ENCODE results near the gene MXI1. TPM values are rescaled to one million over a fixed set of nuclear protein-coding genes. Genes with fewer than 3 reads are reported as not detected.

Gene MXI1
- total RNA-seq, 1 donor from 2014 or later, result 31.5 TPM

DNA sequence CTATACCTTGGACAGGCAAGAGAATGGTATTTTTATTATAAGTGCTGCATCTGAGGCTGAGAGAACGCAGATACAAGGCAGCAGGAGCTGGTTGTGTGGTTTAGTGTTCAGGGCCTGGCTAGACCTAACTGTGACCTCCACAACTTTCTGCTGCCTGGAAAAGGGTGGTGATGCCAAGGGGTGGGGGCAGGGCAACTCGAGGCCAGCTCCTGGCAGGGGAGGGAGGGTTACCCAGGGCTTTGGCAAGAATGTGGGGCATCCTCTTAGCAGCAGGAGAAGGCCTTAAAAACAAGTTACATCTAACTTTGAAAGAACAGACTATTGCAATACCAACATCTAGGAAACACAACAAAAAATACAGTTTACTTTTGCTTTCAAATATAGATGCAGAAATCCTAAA is 13.0 kb downstream of the MXI1 start:
- TF ChIP-seq, protein P1, sequence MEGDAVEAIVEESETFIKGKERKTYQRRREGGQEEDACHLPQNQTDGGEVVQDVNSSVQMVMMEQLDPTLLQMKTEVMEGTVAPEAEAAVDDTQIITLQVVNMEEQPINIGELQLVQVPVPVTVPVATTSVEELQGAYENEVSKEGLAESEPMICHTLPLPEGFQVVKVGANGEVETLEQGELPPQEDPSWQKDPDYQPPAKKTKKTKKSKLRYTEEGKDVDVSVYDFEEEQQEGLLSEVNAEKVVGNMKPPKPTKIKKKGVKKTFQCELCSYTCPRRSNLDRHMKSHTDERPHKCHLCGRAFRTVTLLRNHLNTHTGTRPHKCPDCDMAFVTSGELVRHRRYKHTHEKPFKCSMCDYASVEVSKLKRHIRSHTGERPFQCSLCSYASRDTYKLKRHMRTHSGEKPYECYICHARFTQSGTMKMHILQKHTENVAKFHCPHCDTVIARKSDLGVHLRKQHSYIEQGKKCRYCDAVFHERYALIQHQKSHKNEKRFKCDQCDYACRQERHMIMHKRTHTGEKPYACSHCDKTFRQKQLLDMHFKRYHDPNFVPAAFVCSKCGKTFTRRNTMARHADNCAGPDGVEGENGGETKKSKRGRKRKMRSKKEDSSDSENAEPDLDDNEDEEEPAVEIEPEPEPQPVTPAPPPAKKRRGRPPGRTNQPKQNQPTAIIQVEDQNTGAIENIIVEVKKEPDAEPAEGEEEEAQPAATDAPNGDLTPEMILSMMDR (IDR thresholded peaks at IDR 0.05; ENCODE audit: insufficient read depth, low read depth, low read length), result no peak
- no peak for TF ChIP-seq EZH2 (IDR thresholded peaks at IDR 0.05; ENCODE audit: insufficient read depth, low read length)

DNA sequence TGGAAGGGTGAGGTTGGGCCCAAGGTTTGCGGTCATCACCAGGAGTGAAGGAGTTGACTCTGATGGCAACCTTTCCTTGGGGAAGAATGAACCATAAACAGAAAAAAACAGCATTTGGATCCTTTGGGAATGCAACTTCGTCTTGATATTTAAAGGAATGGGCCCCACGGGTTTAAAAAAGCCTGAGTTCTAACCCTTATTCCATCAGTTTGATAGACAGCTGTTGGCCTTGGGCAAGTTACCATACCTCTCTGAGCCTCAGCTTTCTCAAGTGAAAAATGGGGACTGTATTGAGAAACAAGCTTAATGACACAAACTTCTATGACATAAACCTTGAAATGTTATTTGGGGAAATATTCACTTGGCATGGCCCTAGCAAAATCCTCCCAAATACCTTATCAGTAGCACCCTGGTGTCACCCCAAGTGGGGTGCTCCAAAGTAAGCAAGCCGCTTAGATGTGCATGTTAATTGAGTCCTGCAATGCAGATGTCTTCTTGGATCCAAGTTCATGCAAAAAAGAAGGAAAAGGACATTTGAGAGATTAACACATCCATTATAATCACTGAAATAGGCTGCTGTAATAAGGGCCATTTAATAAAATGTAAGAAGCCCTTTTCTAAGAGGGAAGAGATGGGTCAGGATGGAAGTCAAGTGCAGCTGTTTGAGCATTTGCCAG is 13.8 kb downstream of the MXI1 start:
- H3K79me2 ChIP-seq (ENCODE audit: insufficient read depth, low read length), result no peaks in the 10 kb centered on the region
- no peak overlapping the region for H3K27ac Mint-ChIP-seq (ENCODE audit: unreplicated experiment)

More for the DNA sequence above, 13.0 kb downstream of the MXI1 start:
- FAIRE-seq, result no peak
- H3K27me3 Mint-ChIP-seq (ENCODE audit: low read depth, unreplicated experiment), result no peaks in the 10 kb centered on the region
- Histone ChIP-seq H2AFZ (ENCODE audit: low read depth, low read length) (no peak overlapping the region), H3K4me2 (ENCODE audit: low read length) (no peak overlapping the region), H3K9me3 (ENCODE audit: insufficient read depth, low read depth, low read length) (no peaks in the 10 kb centered on the region), H3K79me2 (ENCODE audit: insufficient read depth, low read length) (no peaks in the 10 kb centered on the region), H4K20me1 (ENCODE audit: insufficient read depth, low read length) (no peaks in the 10 kb centered on the region), H3K36me3 (ENCODE audit: insufficient read depth, low read length) (no peaks in the 10 kb centered on the region), H3K27me3 (ENCODE audit: insufficient read depth, low read length) (peaks cover 5% of the 10 kb centered on the region), H3K27ac (ENCODE audit: low read depth, low read length) (no peak overlapping the region), H3K4me1 (ENCODE audit: insufficient read depth, low read length) (peaks cover 13% of the 10 kb centered on the region), H3K9ac (ENCODE audit: low read length) (no peak overlapping the region), H3K4me3 (ENCODE audit: insufficient read depth, low read depth, low read length) (no peak overlapping the region)
- DNase-seq (ENCODE audit: low read depth), result no peak
- no peaks in the 10 kb centered on the region for H3K36me3 Mint-ChIP-seq (ENCODE audit: low read depth, unreplicated experiment)
- no peak overlapping the region for H3K4me3 Mint-ChIP-seq (ENCODE audit: unreplicated experiment)
- no peak overlapping the region for H3K27ac Mint-ChIP-seq (ENCODE audit: unreplicated experiment)
- no peaks in the 10 kb centered on the region for H3K9me3 Mint-ChIP-seq (ENCODE audit: unreplicated experiment)
- peaks cover 36% of the 10 kb centered on the region for H3K4me1 Mint-ChIP-seq (ENCODE audit: low read depth, unreplicated experiment)

More for the DNA sequence above, 13.8 kb downstream of the MXI1 start:
- H3K27me3 ChIP-seq (ENCODE audit: insufficient read depth, low read length), result peaks cover 5% of the 10 kb centered on the region
- peak overlapping the region; percentile 76 for H3K4me3 Mint-ChIP-seq (ENCODE audit: unreplicated experiment)
- peaks cover 15% of the 10 kb centered on the region for H3K4me1 ChIP-seq (ENCODE audit: insufficient read depth, low read length)
- peak overlapping the region; percentile 59 for H3K4me3 ChIP-seq (ENCODE audit: insufficient read depth, low read depth, low read length)
- H3K9me3 Mint-ChIP-seq (ENCODE audit: unreplicated experiment), result no peaks in the 10 kb centered on the region
- H3K27ac ChIP-seq (ENCODE audit: low read depth, low read length), result peak overlapping the region; percentile 57
- H3K9me3 ChIP-seq (ENCODE audit: insufficient read depth, low read depth, low read length), result no peaks in the 10 kb centered on the region
- H4K20me1 ChIP-seq (ENCODE audit: insufficient read depth, low read length), result no peaks in the 10 kb centered on the region
- no peaks in the 10 kb centered on the region for H3K36me3 Mint-ChIP-seq (ENCODE audit: low read depth, unreplicated experiment)
- TF ChIP-seq EZH2 (IDR thresholded peaks at IDR 0.05; ENCODE audit: insufficient read depth, low read length), result no peak
- TF ChIP-seq, protein P1 (IDR thresholded peaks at IDR 0.05; ENCODE audit: insufficient read depth, low read depth, low read length), result no peak
- peak overlapping the region; percentile 70 for H2AFZ ChIP-seq (ENCODE audit: low read depth, low read length)
- H3K9ac ChIP-seq (ENCODE audit: low read length), result peak overlapping the region; percentile 76
- peak overlapping the region; percentile 89 for H3K4me2 ChIP-seq (ENCODE audit: low read length)
- FAIRE-seq, result no peak
- no peaks in the 10 kb centered on the region for H3K36me3 ChIP-seq (ENCODE audit: insufficient read depth, low read length)
- H3K4me1 Mint-ChIP-seq (ENCODE audit: low read depth, unreplicated experiment), result peaks cover 33% of the 10 kb centered on the region
- H3K27me3 Mint-ChIP-seq (ENCODE audit: low read depth, unreplicated experiment), result no peaks in the 10 kb centered on the region
- no peak for DNase-seq (ENCODE audit: low read depth)
